Mesothelial cell of epicardium (in vitro differentiated cells): ENCODE results near the gene KRT3. TPM values are rescaled to one million over a fixed set of nuclear protein-coding genes. Genes with fewer than 3 reads are reported as not detected.

Experiments
- DNase-seq, 2 experiments: peaks; one replicate each; pipeline ENCODE4 v3.0.0; 2021; ENCODE audit warnings: low spot score in 2 of 2; ENCODE audit not compliant: unreplicated experiment in 2 of 2
- H3K27ac Mint-ChIP-seq: 2 replicates; pipeline ENCODE4 v1.8.0; 2021; ENCODE audit warnings: mixed read lengths
- H3K27me3 Mint-ChIP-seq: 2 replicates; pipeline ENCODE4 v1.8.0; 2021; ENCODE audit warnings: low read depth, mixed read lengths
- H3K36me3 Mint-ChIP-seq: 2 replicates; pipeline ENCODE4 v1.8.0; 2021; ENCODE audit warnings: mixed read lengths
- H3K4me1 Mint-ChIP-seq: 2 replicates; pipeline ENCODE4 v1.8.0; 2021; ENCODE audit warnings: mixed read lengths
- H3K4me3 Mint-ChIP-seq: 2 replicates; pipeline ENCODE4 v1.8.0; 2021; ENCODE audit warnings: mild to moderate bottlenecking, moderate library complexity, mixed read lengths
- H3K9me3 Mint-ChIP-seq: 2 replicates; pipeline ENCODE4 v1.8.0; 2021; ENCODE audit warnings: mixed read lengths
- CTCF ChIP-seq: fragments of 200-600 bp; sonication (generic); IDR thresholded peaks from one replicate; pipeline ENCODE4 v1.5.0; 2021; ENCODE audit warnings: antibody characterized with exemption; ENCODE audit not compliant: unreplicated experiment
- total RNA-seq: library from RNA; stranded (reverse); gene quantifications from 3 replicates; pipeline ENCODE4 v1.2.1, GENCODE V29; 2021

KRT3 gene
- total RNA-seq, 1 donor from 2014 or later = 0.78 TPM

- Mint-ChIP-seq H3K27ac (no peak overlapping the region), H3K4me1 (peaks cover 26% of the 10 kb centered on the region), H3K27me3 (peaks cover 30% of the 10 kb centered on the region), H3K36me3 (no peaks in the 10 kb centered on the region), H3K4me3 (no peak overlapping the region), H3K9me3 (no peaks in the 10 kb centered on the region)
- no peak for TF ChIP-seq CTCF
- no peak for DNase-seq
Measured at GRCh38 chr12:52806169-52806811, 10.4 kb upstream of the KRT3 start.

GRCh38 chr12:52805739-52806138, 9.8 kb upstream of the KRT3 start:
- peaks cover 28% of the 10 kb centered on the region for H3K4me1 Mint-ChIP-seq
- H3K36me3 Mint-ChIP-seq = no peaks in the 10 kb centered on the region
- H3K27ac Mint-ChIP-seq = no peak overlapping the region

GRCh38 chr12:52805000-52805399, 9.1 kb upstream of the KRT3 start:
- Mint-ChIP-seq H3K4me1 (peaks cover 29% of the 10 kb centered on the region), H3K9me3 (no peaks in the 10 kb centered on the region), H3K27ac (no peak overlapping the region), H3K27me3 (peaks cover 33% of the 10 kb centered on the region), H3K4me3 (no peak overlapping the region), H3K36me3 (no peaks in the 10 kb centered on the region)
- no peak for DNase-seq
- TF ChIP-seq CTCF = no peak

More at GRCh38 chr12:52805739-52806138, 9.8 kb upstream of the KRT3 start:
- DNase-seq = no peak
- no peaks in the 10 kb centered on the region for H3K9me3 Mint-ChIP-seq
- H3K27me3 Mint-ChIP-seq = peaks cover 33% of the 10 kb centered on the region
- no peak overlapping the region for H3K4me3 Mint-ChIP-seq
- TF ChIP-seq CTCF = no peak

- Mint-ChIP-seq H3K36me3 (no peaks in the 10 kb centered on the region), H3K4me3 (no peak overlapping the region), H3K4me1 (peaks cover 29% of the 10 kb centered on the region), H3K27ac (no peak overlapping the region), H3K27me3 (peaks cover 12% of the 10 kb centered on the region), H3K9me3 (no peaks in the 10 kb centered on the region)
- TF ChIP-seq CTCF = no peak
- DNase-seq = no peak
Measured at GRCh38 chr12:52802442-52802841, 6.5 kb upstream of the KRT3 start.

GRCh38 chr12:52801773-52802172, 5.9 kb upstream of the KRT3 start:
- peaks cover 29% of the 10 kb centered on the region for H3K4me1 Mint-ChIP-seq
- H3K9me3 Mint-ChIP-seq = no peaks in the 10 kb centered on the region
- TF ChIP-seq CTCF = no peak
- no peak overlapping the region for H3K4me3 Mint-ChIP-seq
- no peak for DNase-seq
- no peak overlapping the region for H3K27ac Mint-ChIP-seq
- H3K27me3 Mint-ChIP-seq = peaks cover 12% of the 10 kb centered on the region
- H3K36me3 Mint-ChIP-seq = no peaks in the 10 kb centered on the region
